Ascending aorta (tissue), 2 donors: Measurements from ENCODE around the gene GREB1. TPM values are rescaled to one million over a fixed set of nuclear protein-coding genes. Genes with fewer than 3 reads are reported as not detected.
"Not testable (repeated sequence)": the region's sequence is repeated elsewhere in the genome, so short reads cannot be mapped to it uniquely, and the experiment has no call there.

ENCODE experiments used
- DNase-seq, 2 donors: peaks; one replicate each; pipeline ENCODE4 v3.0.0-alpha.2; 2019; ENCODE audit warnings: low spot score in 2 of 2
- H3K27ac ChIP-seq, 2 donors: fragments of 200-600 bp; sonication (generic); one replicate each; pipeline ENCODE4 v1.5.1; 2016 to 2017; ENCODE audit warnings: mild to moderate bottlenecking in 1 of 2
- H3K27me3 ChIP-seq: fragments of 200-600 bp; sonication (generic); one replicate; pipeline ENCODE4 v1.5.1; 2017
- H3K36me3 ChIP-seq, 2 donors: fragments of 200-600 bp; sonication (generic); one replicate each; pipeline ENCODE4 v1.5.1; 2016
- H3K4me1 ChIP-seq, 2 donors: fragments of 200-600 bp; sonication (generic); one replicate each; pipeline ENCODE4 v1.5.1; 2016 to 2017; ENCODE audit warnings: mild to moderate bottlenecking in 1 of 2
- H3K4me3 ChIP-seq, 2 donors: fragments of 200-600 bp; sonication (generic); one replicate each; pipeline ENCODE4 v1.5.1; 2016 to 2017; ENCODE audit warnings: mild to moderate bottlenecking in 1 of 2
- H3K9me3 ChIP-seq, 2 donors: fragments of 200-600 bp; sonication (generic); one replicate each; pipeline ENCODE4 v1.5.1; 2016
- CTCF ChIP-seq, 3 experiments: fragments of 200-600 bp in 2 of 3; fragments of 450-650 bp in 1 of 3; sonication (generic) in 2 of 3; IDR thresholded peaks; one replicate each; pipeline ENCODE4 v1.5.1; 2016 to 2019; ENCODE audit warnings: antibody characterized with exemption in 3 of 3, mild to moderate bottlenecking in 1 of 3, moderate library complexity in 1 of 3
- intact Hi-C: fragments of 100-400 bp; cut with DNase I; formaldehyde crosslinking; loops from one replicate; pipeline ENCODE4 v1.15.1; 2023
- total RNA-seq: library from RNA; depleted of rRNA; stranded (reverse); fragments of >200 nt; gene quantifications from one replicate; pipeline ENCODE4 v1.1.0, GENCODE V29; 2016

GREB1 gene
- total RNA-seq, 1 donor from 2014 or later = 5.9 TPM

GRCh38 chr2:11659115-11659475, 125.2 kb downstream of the GREB1 start:
- Histone ChIP-seq H3K9me3 (no peaks in the 10 kb centered on the region), H3K4me3 (no peak overlapping the region), H3K27ac (no peak overlapping the region), H3K4me1 (no peaks in the 10 kb centered on the region), H3K36me3 (no peaks in the 10 kb centered on the region), H3K27me3 (no peaks in the 10 kb centered on the region)
- DNase-seq = no peak
- no peak for TF ChIP-seq CTCF (IDR thresholded peaks at IDR 0.05)
- intact Hi-C loops = no loop called here

- DNase-seq = no peak
- intact Hi-C loops = no loop called here
- TF ChIP-seq CTCF (IDR thresholded peaks at IDR 0.05) = no peak
- Histone ChIP-seq H3K4me1 (no peaks in the 10 kb centered on the region), H3K36me3 (no peaks in the 10 kb centered on the region), H3K27ac (no peak overlapping the region), H3K27me3 (no peaks in the 10 kb centered on the region), H3K4me3 (no peak overlapping the region), H3K9me3 (no peaks in the 10 kb centered on the region)
Observed at GRCh38 chr2:11659851-11660250, 126.0 kb downstream of the GREB1 start.

- H3K27me3 ChIP-seq, H3K36me3 ChIP-seq, H3K9me3 ChIP-seq, DNase-seq, intact Hi-C loops, H3K4me1 ChIP-seq, H3K4me3 ChIP-seq, H3K27ac ChIP-seq: not testable (repeated sequence)
Observed at GRCh38 chr2:11660396-11660795, 126.6 kb downstream of the GREB1 start.

GRCh38 chr2:11661891-11662435, 128.1 kb downstream of the GREB1 start:
- no peaks in the 10 kb centered on the region for H3K27me3 ChIP-seq
- intact Hi-C loops = no loop called here
- TF ChIP-seq CTCF (IDR thresholded peaks at IDR 0.05) = no peak

GRCh38 chr2:11662882-11663281, 129.0 kb downstream of the GREB1 start:
- no peak overlapping the region for H3K4me3 ChIP-seq
- no peak for TF ChIP-seq CTCF (IDR thresholded peaks at IDR 0.05)
- no peaks in the 10 kb centered on the region for H3K4me1 ChIP-seq
- DNase-seq = no peak
- no peaks in the 10 kb centered on the region for H3K9me3 ChIP-seq
- intact Hi-C loops = no loop called here
- H3K27ac ChIP-seq = no peak overlapping the region
- no peaks in the 10 kb centered on the region for H3K27me3 ChIP-seq
- H3K36me3 ChIP-seq = no peaks in the 10 kb centered on the region

More at GRCh38 chr2:11661891-11662435, 128.1 kb downstream of the GREB1 start:
- Histone ChIP-seq H3K9me3 (no peaks in the 10 kb centered on the region), H3K36me3 (no peaks in the 10 kb centered on the region), H3K4me1 (no peaks in the 10 kb centered on the region), H3K27ac (no peak overlapping the region), H3K4me3 (no peak overlapping the region)
- DNase-seq = no peak

GRCh38 chr2:11663427-11663826, 129.6 kb downstream of the GREB1 start:
- no peaks in the 10 kb centered on the region for H3K4me1 ChIP-seq
- H3K9me3 ChIP-seq = no peaks in the 10 kb centered on the region
- H3K36me3 ChIP-seq = no peaks in the 10 kb centered on the region
- intact Hi-C loops = no loop called here
- DNase-seq = no peak
- no peaks in the 10 kb centered on the region for H3K27me3 ChIP-seq
- no peak for TF ChIP-seq CTCF (IDR thresholded peaks at IDR 0.05)
- H3K27ac ChIP-seq = no peak overlapping the region
- no peak overlapping the region for H3K4me3 ChIP-seq
